COLO829 (cell line): ENCODE results near the gene HUS1.
"Not testable (repeated sequence)": the region's sequence is repeated elsewhere in the genome, so short reads cannot be mapped to it uniquely, and the experiment has no call there.

Source experiments
- DNase-seq: peaks from one replicate; pipeline ENCODE4 v3.0.0; 2012; ENCODE audit warnings: low spot score

Gene HUS1

DNA sequence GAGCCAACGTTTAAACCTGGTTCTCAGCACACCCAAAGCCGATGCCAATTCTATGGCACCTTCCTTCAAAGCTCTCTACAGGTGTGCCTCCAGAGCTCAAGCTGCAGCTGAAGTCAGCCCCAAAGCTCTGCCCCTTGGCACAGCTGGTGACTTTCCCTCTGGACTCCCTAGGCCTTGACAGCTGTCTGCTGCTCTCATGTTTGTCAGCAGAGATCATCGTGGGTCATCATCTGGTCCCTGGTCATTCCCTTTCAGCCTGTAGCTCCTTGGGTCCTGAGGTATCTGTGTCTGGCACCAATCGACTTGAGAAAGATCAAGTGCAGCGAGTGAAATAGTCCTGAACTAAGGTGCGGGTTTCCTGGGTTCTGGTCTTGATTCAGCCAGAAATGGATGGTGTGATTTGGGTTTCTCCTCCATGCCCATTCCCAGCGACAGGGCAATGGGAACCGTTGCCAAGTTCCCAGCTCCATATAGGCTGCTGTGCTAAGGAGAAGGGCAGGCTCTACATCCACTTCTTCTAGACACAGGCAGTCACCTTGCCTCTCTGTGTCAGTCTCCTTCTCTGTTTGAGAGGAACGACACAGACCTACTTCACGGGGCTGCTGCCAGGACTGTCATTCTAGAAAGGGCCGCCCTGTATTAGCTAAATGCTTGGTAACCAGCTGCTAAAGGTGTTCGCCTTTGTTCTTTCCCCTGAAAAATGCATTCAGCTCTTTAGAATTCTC is 34.7 kb downstream of the HUS1 start:
- no peak for DNase-seq

- DNase-seq, result no peak
Observed at GRCh38 chr7:47943676-47944474, 35.5 kb downstream of the HUS1 start.

GRCh38 chr7:47942651-47943050 is 36.8 kb downstream of the HUS1 start:
- DNase-seq, result not testable (repeated sequence)

DNA sequence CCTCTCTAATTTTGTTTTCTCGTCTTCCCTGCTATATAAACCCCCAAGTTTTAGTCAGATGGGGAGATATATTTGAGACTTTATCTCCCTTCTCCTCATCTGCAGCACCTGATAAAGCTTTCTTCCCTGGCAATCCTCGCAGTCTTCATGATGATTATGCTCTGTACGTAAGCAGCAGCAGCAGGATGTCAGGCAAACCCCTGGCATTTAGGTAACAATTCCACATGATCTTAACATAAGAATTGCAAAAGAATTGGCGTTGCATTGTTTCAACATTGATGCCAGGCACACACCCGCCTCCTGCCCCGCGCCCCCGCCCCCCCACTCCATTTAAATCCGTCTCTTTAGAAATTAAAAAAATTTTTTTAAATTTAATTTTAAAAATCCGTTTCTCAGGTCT is 37.3 kb downstream of the HUS1 start:
- DNase-seq, result no peak

- peak; percentile 66 for DNase-seq
Observed at GRCh38 chr7:47941136-47941844, 38.1 kb downstream of the HUS1 start.

DNA sequence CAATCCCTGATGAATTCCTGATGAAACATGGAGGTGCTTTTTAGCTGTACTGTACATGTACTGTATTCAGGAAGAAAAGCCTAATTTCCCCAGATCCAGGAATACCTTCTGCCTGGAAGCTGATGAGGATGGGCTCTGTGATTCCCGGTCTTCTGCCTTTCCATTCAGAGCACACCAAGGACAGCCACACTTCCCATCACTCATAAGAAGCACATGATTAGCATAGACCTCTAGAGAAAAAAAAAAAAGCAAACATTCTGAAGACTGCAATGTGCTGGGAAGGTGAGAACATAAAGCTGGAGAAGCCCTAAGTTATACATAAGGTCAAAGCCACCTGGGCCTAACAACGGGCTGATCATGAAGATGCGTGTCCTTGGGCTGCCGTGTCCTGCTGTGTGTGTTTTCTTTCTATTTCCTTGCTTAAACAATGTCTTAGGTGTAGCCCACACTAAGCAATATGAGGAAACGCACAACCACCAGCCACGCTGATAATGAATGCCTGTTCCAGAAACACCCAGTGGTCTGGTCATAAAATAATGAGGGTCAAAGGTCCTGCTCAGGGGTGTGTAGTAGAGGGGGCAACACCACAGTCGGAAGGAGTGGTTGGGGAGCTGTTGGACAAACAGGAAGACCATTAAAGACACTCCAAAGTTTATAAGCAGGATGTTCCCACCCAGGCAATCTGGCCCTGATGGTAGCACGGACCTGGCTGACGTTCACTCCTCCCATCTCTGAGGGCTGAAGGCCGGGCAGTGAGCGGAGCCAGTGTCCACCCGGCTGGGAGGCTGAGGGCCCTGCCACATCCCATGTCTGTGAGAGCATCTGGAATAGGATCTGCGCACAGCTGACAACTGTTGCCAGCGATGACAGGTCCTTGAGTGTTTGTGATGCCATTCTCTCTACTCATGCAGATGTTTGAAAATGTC is 39.1 kb downstream of the HUS1 start:
- DNase-seq, result no peak

DNA sequence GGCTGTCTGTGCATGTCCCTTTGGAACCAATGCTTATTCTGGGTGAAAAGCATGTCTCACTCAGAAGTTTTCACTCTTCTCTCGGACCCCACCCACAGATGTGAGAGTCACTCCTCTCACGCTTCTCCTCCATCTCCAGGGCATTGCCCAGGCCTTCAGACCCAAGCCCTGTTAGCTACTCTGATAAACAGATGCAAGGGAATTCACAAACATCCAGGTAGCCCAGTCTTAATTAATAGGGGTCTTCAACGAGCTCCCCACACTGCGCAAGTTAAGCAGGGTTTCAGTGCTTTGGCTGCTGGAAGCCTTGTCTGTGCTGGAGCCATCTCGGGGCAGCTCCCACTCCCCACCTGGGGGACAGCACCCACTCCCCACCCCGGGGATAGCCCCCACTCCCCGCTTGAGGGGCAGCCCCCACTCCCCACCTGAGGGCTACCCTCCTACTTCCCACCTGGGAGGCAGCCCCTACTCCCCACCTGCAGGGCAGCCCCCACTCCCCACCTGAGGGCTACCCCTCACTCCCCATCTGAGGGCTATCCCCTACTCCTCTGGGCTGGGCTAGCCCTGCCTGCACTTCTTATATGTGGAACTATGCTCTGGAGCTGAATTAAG is 39.9 kb downstream of the HUS1 start:
- no peak for DNase-seq

GRCh38 chr7:47938574-47939165 is 40.7 kb downstream of the HUS1 start:
- no peak for DNase-seq

GRCh38 chr7:47937711-47938573 is 41.5 kb downstream of the HUS1 start:
- no peak for DNase-seq

DNA sequence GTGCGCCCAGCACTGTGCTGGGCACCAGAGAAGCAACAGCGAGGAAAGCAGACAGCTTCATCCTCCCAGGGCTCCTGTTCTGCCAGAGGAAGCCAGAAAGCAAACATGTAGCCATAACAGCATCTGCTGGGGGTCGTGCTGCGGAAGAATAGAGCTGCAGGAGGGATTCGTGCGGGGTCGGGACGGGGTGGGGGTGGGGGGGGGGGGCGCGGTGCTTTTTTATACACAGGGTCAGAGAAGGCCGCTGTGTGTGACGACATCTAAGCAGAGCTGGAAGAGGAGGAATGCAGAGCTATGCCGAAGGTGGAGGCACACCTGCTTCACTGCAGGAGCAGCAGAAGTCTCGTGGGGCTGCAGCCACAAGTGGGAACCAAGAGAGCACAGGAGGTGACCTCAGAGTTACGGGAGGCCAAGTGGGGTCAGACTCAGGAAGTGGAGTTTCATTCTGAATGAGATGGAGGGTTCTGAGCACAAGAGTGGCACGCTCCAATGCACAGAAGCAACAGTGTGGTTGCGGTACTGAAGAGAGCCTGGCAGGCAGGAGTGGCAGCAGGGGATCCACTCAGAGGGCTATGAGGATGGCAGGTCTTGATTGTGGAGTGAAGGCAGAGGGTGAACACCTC is 42.2 kb downstream of the HUS1 start:
- no peak for DNase-seq

DNA sequence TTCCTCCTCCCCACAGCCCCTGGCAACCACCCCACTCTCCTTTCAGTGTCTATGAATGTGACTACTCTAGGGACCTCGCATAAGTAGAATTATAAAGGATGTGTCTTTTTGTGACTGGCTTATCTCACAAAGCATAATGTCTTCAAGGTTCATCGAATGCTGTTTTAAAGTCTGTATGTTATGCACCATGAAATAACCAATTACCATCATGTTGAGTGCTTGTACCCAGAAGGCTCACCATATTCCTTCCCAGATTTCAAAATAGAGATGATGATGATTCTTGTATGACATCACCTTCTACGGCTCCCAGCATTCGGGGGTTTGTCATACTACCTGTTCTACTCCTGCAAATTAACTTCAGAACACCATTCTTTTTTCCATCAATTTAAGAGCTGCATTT is 43.1 kb downstream of the HUS1 start:
- no peak for DNase-seq

DNA sequence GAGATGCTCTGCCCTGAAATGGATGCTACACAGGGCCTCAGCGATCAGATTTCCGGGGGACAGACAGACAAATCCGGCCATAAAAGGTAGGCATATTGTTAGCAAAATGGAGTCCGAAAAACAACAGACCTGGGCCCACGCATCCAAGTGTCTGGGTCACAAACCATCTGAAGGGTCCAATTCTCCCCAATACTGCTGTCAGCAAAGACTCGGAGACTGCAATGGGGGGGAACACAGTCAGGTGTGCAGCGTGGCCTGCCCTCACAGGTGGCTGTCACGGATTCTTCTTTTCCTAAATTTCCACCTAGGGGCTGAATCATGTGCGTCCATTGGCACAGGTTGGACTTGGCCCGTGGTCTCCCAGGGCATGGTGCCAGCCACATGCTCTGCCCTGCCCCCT is 44.1 kb downstream of the HUS1 start:
- DNase-seq, result no peak

GRCh38 chr7:47934831-47935230 is 44.6 kb downstream of the HUS1 start:
- no peak for DNase-seq

DNA sequence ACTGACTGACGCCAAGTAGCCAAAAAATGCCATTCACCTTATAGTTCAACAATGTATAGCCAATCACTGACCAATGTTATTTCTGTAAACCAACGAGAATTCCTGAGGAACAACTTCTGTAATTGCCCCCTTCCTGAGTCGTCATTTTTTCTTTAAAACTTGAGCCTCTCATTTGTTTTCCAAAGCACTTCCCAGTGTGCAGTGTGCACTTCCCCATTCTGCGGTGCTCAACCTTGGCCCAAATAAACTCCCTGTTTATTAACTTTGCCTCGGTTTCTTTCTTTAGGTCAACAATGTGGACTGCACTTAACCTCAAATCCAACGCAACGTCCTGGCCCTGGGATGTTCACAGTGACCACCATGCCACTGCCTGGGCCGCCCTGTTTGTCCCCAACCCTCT is 46.2 kb downstream of the HUS1 start:
- no peak for DNase-seq

GRCh38 chr7:47932466-47933037 is 46.9 kb downstream of the HUS1 start:
- DNase-seq, result no peak

DNA sequence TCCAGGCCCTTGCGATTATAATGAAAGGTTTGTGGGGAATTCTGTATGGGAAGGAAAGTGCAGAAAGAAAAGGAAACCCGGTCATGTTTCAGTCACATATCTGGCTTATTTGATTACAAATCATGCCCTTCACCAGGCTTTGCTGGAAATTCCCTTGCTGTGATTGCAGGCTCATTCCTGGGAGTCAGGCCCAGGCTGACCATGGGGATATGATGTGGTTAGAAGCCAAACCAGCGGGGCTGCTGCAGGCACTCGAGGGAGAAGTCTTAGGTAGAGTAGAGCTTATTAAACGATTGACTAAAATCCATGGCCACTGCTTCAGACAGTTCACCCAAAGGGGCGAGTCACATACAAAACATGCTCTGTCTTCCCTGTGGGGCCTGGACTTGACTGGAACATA is 47.4 kb downstream of the HUS1 start:
- no peak for DNase-seq

GRCh38 chr7:47931005-47932004 is 48.1 kb downstream of the HUS1 start:
- no peak for DNase-seq

DNA sequence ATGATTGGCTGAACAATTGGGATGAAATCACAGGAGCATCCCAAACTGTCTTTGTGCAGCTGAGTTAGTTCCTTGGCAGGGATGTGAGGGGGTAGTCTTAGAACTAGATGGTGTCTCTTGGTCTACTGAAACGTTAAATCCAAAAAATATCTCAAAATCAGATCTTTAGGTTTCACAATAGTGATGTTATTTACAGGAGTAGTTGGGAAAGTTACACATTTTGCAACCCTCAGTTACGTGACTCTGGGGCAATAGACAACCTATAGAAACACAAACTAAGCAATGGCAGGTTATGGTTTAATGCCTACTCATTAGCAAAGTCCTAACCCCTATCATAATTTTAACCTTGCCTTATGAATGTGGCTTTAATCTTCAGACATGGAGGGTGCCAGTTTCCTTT is 55.1 kb downstream of the HUS1 start:
- no peak for DNase-seq
